Measurements from ENCODE around the gene FGF19.

The FGF19 gene, protein sequence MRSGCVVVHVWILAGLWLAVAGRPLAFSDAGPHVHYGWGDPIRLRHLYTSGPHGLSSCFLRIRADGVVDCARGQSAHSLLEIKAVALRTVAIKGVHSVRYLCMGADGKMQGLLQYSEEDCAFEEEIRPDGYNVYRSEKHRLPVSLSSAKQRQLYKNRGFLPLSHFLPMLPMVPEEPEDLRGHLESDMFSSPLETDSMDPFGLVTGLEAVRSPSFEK

GRCh38 chr11:69703768-69704507 is at the start of gene FGF19:
Gene FGF19, minus strand, starts transcription at chr11:69704022. Its CDS starts 146 bp downstream, at chr11:69703876.
- no peak for DNase-seq

DNA sequence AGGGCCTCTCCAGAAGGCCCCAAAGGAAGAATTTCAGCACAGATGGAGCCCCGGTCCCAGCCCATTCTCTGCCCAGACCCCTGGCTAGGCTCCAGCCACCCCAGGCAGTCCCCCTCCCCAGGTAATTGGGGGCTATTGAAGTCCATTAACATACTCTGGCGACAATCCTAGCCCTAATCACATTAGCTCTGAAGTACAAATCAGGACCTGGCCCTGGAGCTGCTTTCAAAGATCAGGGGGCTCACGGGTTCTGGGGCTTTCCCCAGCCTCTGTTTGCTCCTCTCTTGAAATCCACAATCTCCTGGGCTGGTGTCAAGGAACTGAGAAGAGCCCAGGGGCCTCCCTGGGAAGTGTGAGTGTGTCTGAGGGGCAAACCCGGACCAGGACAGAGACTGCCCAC is 49.1 kb upstream of the FGF19 start:
- peak; percentile 52 for DNase-seq

- DNase-seq, result peak; percentile 57
Observed at GRCh38 chr11:69750875-69751597, 47.2 kb upstream of the FGF19 start.

DNA sequence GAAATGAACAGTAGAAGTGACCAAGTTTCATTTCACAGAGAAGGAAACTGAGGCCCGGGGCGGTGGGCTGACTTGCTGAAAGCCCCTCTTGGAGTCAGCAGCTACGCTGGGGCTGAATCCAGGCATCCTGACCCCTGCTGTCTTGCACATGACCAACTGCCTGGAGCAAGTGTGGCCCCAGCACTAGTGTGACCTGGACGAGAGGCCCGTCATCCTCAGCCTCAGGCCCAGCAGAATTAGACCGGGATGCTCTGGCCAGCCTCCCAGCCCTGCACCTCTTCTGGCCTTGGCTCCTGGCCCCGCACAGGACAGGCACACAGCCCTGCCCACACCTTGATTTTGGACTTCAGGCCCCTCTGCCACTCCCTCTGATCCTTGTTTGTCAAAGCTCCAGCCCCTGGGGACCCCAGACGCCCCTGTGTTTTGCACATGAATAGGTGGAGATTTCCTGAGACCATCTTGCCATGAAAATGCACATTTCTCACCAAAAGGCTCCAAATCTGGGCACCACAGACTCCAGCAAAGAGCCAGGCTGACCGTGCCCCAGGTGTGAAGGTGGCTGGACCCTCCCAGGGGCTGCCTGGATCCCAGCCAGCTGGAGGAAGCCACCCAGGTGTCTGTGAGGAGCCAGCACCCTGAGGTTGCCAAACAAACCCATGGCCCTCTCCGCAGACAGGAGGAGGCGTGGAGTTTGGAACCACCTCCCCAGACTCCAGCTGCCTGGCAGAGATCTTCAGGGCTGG is 46.5 kb upstream of the FGF19 start:
- peak; percentile 48 for DNase-seq

DNA sequence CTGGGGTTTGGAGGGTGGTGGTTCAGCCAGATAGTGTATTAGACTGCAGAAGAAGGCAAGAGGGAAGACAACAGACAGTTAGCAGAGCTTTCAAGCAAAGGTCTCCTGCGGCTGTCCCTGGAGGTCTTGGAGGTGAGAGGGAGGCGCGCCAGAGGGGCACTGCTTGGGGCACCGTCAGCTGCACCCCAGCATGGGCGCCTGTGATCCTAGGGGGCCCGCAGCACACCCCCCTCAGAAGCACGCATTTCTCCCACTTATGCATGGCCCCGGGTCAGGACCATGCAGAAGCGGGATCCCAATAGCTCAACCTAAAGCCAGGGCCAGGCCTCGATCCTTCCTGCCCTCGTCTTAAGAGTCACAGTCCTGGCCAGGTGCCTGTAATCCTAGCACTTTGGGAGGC is 44.8 kb upstream of the FGF19 start:
- DNase-seq, result no peak

DNA sequence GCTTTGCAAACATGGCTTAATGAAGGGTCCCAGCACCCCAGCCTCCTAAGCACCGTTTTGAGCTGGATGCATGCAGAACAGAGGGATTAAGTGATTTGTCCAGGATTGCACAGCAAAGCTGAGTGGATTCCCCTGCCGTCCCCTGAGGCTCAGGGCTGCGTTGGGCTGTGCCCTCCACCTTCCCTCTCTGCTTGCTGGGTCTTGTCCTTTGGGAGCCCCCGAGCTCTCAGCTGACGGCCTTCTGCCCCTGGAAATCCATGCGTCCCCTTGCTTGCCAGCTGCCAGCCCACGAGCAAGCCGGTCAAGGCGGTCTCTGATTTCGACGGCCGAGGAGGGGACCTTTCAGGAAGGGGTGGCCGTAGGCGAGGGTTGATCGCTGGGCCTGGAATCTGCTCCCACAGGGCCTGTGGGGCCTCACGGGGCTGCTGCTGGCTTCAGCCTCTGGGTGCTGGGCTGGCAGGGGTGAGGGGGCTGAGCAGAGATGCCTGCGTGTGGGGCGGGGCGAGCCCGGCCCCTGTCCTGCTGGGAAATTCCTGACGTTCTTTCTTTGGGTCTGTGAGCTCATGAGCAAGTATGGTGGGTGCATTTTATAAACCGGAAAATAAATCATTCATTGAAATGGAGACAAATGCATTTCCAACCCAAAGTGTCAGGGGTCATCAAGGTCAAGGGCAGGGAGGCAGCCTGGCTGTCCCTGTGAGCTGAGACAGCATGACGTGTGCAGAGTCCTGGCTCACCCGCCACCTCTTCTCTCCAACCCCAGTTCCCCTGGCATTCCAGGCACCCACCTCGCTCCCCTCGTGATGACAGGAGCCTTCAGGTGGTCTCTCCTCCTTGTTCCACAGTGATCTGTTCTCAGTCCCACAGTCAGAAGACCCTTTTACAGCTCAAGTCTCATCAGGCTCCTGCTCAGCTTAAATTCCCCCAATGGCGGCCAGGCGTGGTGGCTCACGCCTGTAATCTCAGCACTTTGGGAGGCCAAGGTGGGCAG is 43.2 kb upstream of the FGF19 start:
- peak; percentile 65 for DNase-seq

- peak; percentile 51 for DNase-seq
Observed at GRCh38 chr11:69746140-69746539, 42.3 kb upstream of the FGF19 start.

- peak; percentile 72 for DNase-seq
Observed at GRCh38 chr11:69745201-69745600, 41.4 kb upstream of the FGF19 start.

DNA sequence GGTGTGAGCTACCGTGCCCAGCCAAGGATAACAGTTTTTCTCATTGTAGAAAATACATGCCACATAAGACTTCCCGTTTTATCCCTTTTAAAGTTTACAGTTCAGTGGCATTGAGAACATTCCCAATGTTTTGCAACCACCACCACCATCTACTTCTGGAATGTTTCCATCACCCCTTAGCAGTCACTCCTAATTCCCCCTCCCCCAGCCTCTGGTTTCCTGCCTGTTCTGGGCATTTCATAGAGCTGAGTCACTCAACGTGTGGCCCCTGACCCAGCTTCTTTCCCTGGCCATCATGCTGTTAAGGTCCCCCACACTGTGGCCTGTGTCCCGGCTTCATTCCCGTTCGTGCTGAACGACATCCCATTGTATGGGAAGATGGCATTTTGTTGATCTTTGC is 40.6 kb upstream of the FGF19 start:
- peak; percentile 96 for DNase-seq

DNA sequence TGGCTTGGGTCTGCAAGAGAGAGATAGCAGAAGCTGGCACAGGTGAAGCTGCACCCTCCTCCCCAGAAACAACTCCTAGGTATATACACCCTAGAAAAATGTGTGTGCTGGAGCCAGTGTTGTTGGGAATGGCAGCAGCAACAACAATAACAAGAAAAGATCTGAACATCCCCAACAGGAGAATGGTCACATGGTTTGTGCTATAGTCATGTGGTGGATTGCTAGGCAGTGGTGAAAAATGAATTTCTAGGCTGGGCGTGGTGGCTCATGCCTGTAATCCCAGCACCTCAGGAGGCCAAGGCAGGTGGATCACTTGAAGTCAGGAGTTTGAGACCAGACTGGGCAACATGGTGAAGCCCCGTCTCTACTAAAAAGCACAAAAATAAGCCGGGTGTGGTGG is 31.0 kb upstream of the FGF19 start:
- DNase-seq, result no peak

- DNase-seq, result no peak
Observed at GRCh38 chr11:69734367-69734766, 30.5 kb upstream of the FGF19 start.

DNA sequence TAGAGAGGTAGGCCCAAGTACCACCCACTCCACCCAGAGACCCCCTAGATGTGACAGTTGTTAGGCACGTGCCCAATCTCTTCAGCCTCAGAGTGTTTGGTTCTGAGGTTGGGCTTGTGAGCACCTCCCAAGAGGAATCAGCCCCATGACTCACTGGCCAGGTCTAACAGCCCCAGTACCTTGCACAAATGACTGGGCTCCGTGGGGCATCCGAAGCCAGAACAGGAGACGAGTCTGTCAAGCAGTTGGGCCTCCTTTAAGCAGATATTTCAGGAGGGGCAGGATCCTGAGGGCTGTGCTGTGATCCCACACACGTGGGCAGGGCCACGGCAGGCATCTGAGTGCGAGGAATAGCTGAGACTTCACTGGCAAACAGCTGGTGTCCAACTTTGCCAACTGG is 29.1 kb upstream of the FGF19 start:
- DNase-seq, result peak; percentile 78

GRCh38 chr11:69731110-69731509 is 27.3 kb upstream of the FGF19 start:
- no peak for DNase-seq

DNA sequence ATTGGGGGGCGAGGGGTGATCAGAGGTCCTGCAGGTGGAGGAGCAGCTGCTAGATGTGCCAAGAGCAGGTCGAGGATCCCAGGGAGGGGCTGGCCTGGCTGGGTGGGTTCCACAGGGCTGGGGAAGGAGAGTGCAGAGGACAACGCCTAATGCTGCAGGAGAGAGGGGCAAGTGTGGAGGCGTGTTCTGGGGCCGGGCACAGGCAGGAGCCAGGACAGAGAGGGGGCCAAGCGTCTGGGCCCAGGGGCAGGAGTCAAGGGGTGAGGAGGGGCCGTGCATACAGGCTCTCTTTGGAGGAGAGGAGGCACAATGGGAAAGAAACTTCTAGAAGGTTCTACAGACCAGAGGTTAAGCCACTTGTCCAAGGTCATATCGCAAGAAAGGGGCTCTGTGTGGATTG is 26.7 kb upstream of the FGF19 start:
- DNase-seq, result no peak

GRCh38 chr11:69729252-69729651 is 25.4 kb upstream of the FGF19 start:
- DNase-seq, result peak; percentile 40

- DNase-seq, result peak; percentile 53
Observed at GRCh38 chr11:69727266-69727665, 23.4 kb upstream of the FGF19 start.

- DNase-seq, result no peak
Observed at GRCh38 chr11:69726481-69726880, 22.7 kb upstream of the FGF19 start.

GRCh38 chr11:69726019-69726418 is 22.2 kb upstream of the FGF19 start:
- peak; percentile 67 for DNase-seq

- peak; percentile 58 for DNase-seq
Observed at GRCh38 chr11:69721745-69722144, 17.9 kb upstream of the FGF19 start.

DNA sequence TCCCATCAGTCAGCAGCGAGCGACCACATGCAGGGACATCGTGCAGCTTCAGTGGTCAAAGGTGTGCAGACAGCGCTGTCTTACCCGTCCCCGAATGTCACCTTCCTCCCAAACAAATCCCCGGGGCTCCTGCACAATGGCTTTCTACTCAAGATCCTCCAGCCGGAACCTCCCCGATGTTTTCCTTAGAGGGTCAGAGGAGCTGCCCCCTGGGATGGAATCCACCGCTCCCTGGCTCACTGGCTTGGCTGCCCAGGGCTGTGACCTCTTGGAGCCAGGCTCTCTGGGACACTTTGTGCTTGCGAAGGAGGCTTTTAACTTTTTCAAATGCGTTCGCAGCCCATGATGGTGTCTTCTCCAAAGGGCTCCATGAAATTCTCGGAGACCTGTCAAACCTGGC is 17.3 kb upstream of the FGF19 start:
- DNase-seq, result peak; percentile 42

- DNase-seq, result no peak
Observed at GRCh38 chr11:69718912-69719311, 15.1 kb upstream of the FGF19 start.

GRCh38 chr11:69718147-69718546 is 14.3 kb upstream of the FGF19 start:
- DNase-seq, result peak; percentile 86
